B cell (primary cell): ENCODE data around the gene UBE2Q2. TPM values are rescaled to one million over a fixed set of nuclear protein-coding genes. Genes with fewer than 3 reads are reported as not detected.
"Not testable (repeated sequence)": the region's sequence is repeated elsewhere in the genome, so short reads cannot be mapped to it uniquely, and the experiment has no call there.

Experiments used
- ATAC-seq: fragments of 200-7000 bp; cut with Tn5 transposase; one replicate; pipeline ENCODE4 v1.10.0; 2021; ENCODE audit warnings: low read depth, mild to moderate bottlenecking, moderate number of reproducible peaks, moderate library complexity
- CTCF ChIA-PET: fragments of 350-600 bp; sonication (Branson Sonifier 250); formaldehyde crosslinking; loops from one replicate; lab custom pipeline; 2021; ENCODE audit warnings: antibody characterized with exemption, inconsistent platforms; lab: Charles Lee
- POLR2A ChIA-PET: fragments of 350-600 bp; sonication (Branson Sonifier 250); formaldehyde crosslinking; loops from one replicate; lab custom pipeline; 2021; ENCODE audit warnings: antibody characterized with exemption; lab: Charles Lee
- DNase-seq: peaks from one replicate; pipeline ENCODE4 v3.0.0; 2013
- H2AFZ ChIP-seq: 2 replicates; pipeline ENCODE4 v1.6.1; 2012; ENCODE audit warnings: mild to moderate bottlenecking, low read depth, low read length; ENCODE audit not compliant: insufficient read depth, poor library complexity, severe bottlenecking
- H3K27ac ChIP-seq, 2 donors: 1 replicate in 1 of 2; 2 replicates in 1 of 2; pipeline ENCODE4 v1.5.1; 2012 to 2013; ENCODE audit warnings: low read length in 2 of 2, mild to moderate bottlenecking in 2 of 2, moderate library complexity in 1 of 2
- H3K27me3 ChIP-seq, 4 experiments: fragments of 200-600 bp in 1 of 4; sonication (generic) in 1 of 4; replicated peaks in 1 of 4; 1 replicate in 2 of 4; 2 replicates in 2 of 4; pipeline versions ENCODE4 v1.6.1 to v1.7.0; 2013 to 2016; ENCODE audit warnings: low read length in 3 of 4, mild to moderate bottlenecking in 2 of 4, mixed read lengths in 1 of 4, moderate library complexity in 1 of 4; ENCODE audit not compliant: insufficient read depth in 4 of 4, control insufficient read depth in 3 of 4; ENCODE audit errors: control extremely low read depth in 1 of 4
- H3K36me3 ChIP-seq, 2 experiments: replicated peaks in 1 of 2; 1 replicate in 1 of 2; 2 replicates in 1 of 2; pipeline versions ENCODE4 v1.6.1 to v1.7.1; 2013; ENCODE audit warnings: low read length in 1 of 2; ENCODE audit not compliant: insufficient read depth in 2 of 2, control insufficient read depth in 1 of 2; ENCODE audit errors: control extremely low read depth in 1 of 2, extremely low read depth in 1 of 2
- H3K4me1 ChIP-seq, 2 donors: fragments of 200-600 bp in 1 of 2; sonication (generic) in 1 of 2; 1 replicate in 1 of 2; 2 replicates in 1 of 2; pipeline versions ENCODE4 v1.5.1 to v1.6.1; 2013 to 2017; ENCODE audit warnings: low read length in 2 of 2; ENCODE audit not compliant: control insufficient read depth in 2 of 2, insufficient read depth in 2 of 2
- H3K4me2 ChIP-seq: replicated peaks from 2 replicates; pipeline ENCODE3; 2012; ENCODE audit warnings: mild to moderate bottlenecking, low read depth, low read length; ENCODE audit not compliant: poor library complexity, severe bottlenecking
- H3K4me3 ChIP-seq, 5 experiments: fragments of 200-600 bp in 1 of 5; sonication (generic) in 1 of 5; 1 replicate in 3 of 5; 2 replicates in 2 of 5; pipeline versions ENCODE4 v1.5.1 to v1.7.0; 2011 to 2016; ENCODE audit warnings: low read length in 4 of 5, mild to moderate bottlenecking in 4 of 5, low read depth in 2 of 5, control low read depth in 1 of 5, moderate library complexity in 1 of 5; ENCODE audit not compliant: insufficient read depth in 1 of 5; ENCODE audit errors: control extremely low read depth in 1 of 5, extremely low read depth in 1 of 5
- H3K79me2 ChIP-seq: fragments of 200-600 bp; sonication (generic); one replicate; pipeline ENCODE4 v1.6.0; 2016; ENCODE audit warnings: low read length; ENCODE audit not compliant: control insufficient read depth, insufficient read depth
- H3K9ac ChIP-seq: fragments of 200-600 bp; sonication (generic); 2 replicates; pipeline ENCODE4 v1.6.1; 2017; ENCODE audit warnings: mild to moderate bottlenecking, low read length, moderate library complexity
- H3K9me3 ChIP-seq, 3 donors: one replicate each; pipeline versions ENCODE4 v1.6.1 to v1.7.1; 2013; ENCODE audit warnings: low read length in 2 of 3; ENCODE audit not compliant: control insufficient read depth in 2 of 3, insufficient read depth in 1 of 3; ENCODE audit errors: control extremely low read depth in 1 of 3
- H4K20me1 ChIP-seq: 2 replicates; pipeline ENCODE4 v1.6.0; 2012; ENCODE audit warnings: mild to moderate bottlenecking, low read length; ENCODE audit not compliant: insufficient read depth, control insufficient read depth, poor library complexity, severe bottlenecking
- H3K27ac Mint-ChIP-seq: one replicate; pipeline ENCODE4 v1.8.0; 2021; ENCODE audit warnings: mixed read lengths
- H3K27me3 Mint-ChIP-seq: one replicate; pipeline ENCODE4 v1.8.0; 2021; ENCODE audit warnings: mixed read lengths
- H3K4me1 Mint-ChIP-seq: one replicate; pipeline ENCODE4 v1.8.0; 2021; ENCODE audit warnings: mixed read lengths
- H3K4me3 Mint-ChIP-seq: one replicate; pipeline ENCODE4 v1.8.0; 2021; ENCODE audit warnings: mixed read lengths
- H3K9me3 Mint-ChIP-seq: one replicate; pipeline ENCODE4 v1.8.0; 2022; ENCODE audit warnings: mixed read lengths; ENCODE audit not compliant: insufficient read depth
- CTCF ChIP-seq: fragments of 200-600 bp; IDR thresholded peaks from one replicate; pipeline ENCODE4 v1.8.0; 2022; ENCODE audit warnings: antibody characterized with exemption, mild to moderate bottlenecking
- EZH2 ChIP-seq: IDR thresholded peaks from 2 replicates; pipeline ENCODE4 v1.6.1; 2012; ENCODE audit warnings: borderline replicate concordance, low read depth, mild to moderate bottlenecking, moderate library complexity, low read length; ENCODE audit not compliant: insufficient read depth, poor library complexity, severe bottlenecking
- WGBS: methylation state at CpG from one replicate; pipeline ENCODE4 v1.1.5; 2013; ENCODE audit warnings: missing lambda C conversion rate; ENCODE audit not compliant: insufficient coverage; 5-methylcytosine and 5-hydroxymethylcytosine counted together
- intact Hi-C: fragments of 100-400 bp; cut with micrococcal nuclease; formaldehyde crosslinking; loops from one replicate; pipeline ENCODE4 v1.10.0; 2022
- polyA plus RNA-seq: library from polyadenylated mRNA; depleted of rRNA; stranded (reverse); fragments of >200 nt; gene quantifications from 2 replicates; pipeline ENCODE4 v1.2.3, GENCODE V29; 2012
- total RNA-seq, 2 donors: library from RNA; stranded (reverse); fragments of 120-200 nt in 1 of 2; gene quantifications; 1 replicate in 1 of 2; 2 replicates in 1 of 2; pipeline versions ENCODE4 v1.2.3 to v1.2.4, GENCODE V29; 2013 to 2022

UBE2Q2 gene
- total and polyA plus RNA-seq, 2 donors (not counting 1 experiment from before 2014, with no cell fraction given): 11.4 to 33.6 TPM

GRCh38 chr15:75868019-75868418 lies 24.8 kb downstream of the UBE2Q2 start:
- POLR2A ChIA-PET: interaction anchor here (1.1 kb wide), 1 partner anchor 25 kb away, joined by 3 read pairs; the partner anchor contains the start of gene UBE2Q2
- Histone ChIP-seq H3K9ac (no peak overlapping the region), H3K4me1 (peaks cover 27 to 31% of the 10 kb centered on the region in 2 donors), H3K4me2 (peak overlapping the region; percentile 47), H3K9me3 (no peaks in the 10 kb centered on the region), H3K27ac (peak overlapping the region; percentile 73 to 74), H3K27me3 (no peaks in the 10 kb centered on the region), H3K79me2 (peaks cover 23% of the 10 kb centered on the region), H3K36me3 (peaks cover 0 to 3% of the 10 kb centered on the region in 2 experiments), H2AFZ (peak overlapping the region; percentile 63), H4K20me1 (no peaks in the 10 kb centered on the region), H3K4me3 (no peak overlapping the region)
- DNase-seq (peak; percentile 3), ATAC-seq (no peak)
- WGBS: 63% methylated on average over 1 of the region's 3 CpGs
- Mint-ChIP-seq H3K9me3 (no peaks in the 10 kb centered on the region), H3K4me3 (peak overlapping the region; percentile 71), H3K4me1 (peaks cover 38% of the 10 kb centered on the region), H3K27ac (peak overlapping the region; percentile 90), H3K27me3 (no peaks in the 10 kb centered on the region)
- intact Hi-C loops: loop anchor here (5.0 kb wide), 1 partner anchor 34 kb away; the partner anchor contains the start of gene FBXO22
- TF ChIP-seq EZH2 (no peak), CTCF (no peak)
- CTCF ChIA-PET: no interaction called here

- Histone ChIP-seq H3K36me3 (peaks cover 2 to 14% of the 10 kb centered on the region in 2 experiments), H3K4me1 (peaks cover 27 to 31% of the 10 kb centered on the region in 2 donors), H2AFZ (no peak overlapping the region), H3K4me2 (peak overlapping the region; percentile 29), H4K20me1 (no peaks in the 10 kb centered on the region), H3K9me3 (no peaks in the 10 kb centered on the region), H3K9ac (peak overlapping the region; percentile 20), H3K79me2 (peaks cover 19% of the 10 kb centered on the region), H3K27me3 (no peaks in the 10 kb centered on the region), H3K4me3 (no peak overlapping the region), H3K27ac (peak overlapping the region in 1 of 2 donors; percentile 38)
- no peak overlapping the region for H3K27ac Mint-ChIP-seq
- CTCF ChIA-PET: no interaction called here
- ATAC-seq (no peak), DNase-seq (no peak)
- POLR2A ChIA-PET: no interaction called here
- no peak for TF ChIP-seq CTCF
- TF ChIP-seq EZH2: no peak
- intact Hi-C loops: loop anchor here (5.0 kb wide), 1 partner anchor 33 kb away; the partner anchor contains the start of gene FBXO22
- no peaks in the 10 kb centered on the region for H3K27me3 Mint-ChIP-seq
- H3K9me3 Mint-ChIP-seq: no peaks in the 10 kb centered on the region
- no peak overlapping the region for H3K4me3 Mint-ChIP-seq
- peaks cover 38% of the 10 kb centered on the region for H3K4me1 Mint-ChIP-seq
These were observed 26.2 kb downstream of the UBE2Q2 start for GRCh38 chr15:75869446-75869845.

- intact Hi-C loops, H4K20me1 ChIP-seq, H3K4me2 ChIP-seq, CTCF ChIA-PET, H3K9me3 ChIP-seq, H3K27me3 Mint-ChIP-seq, H3K27ac Mint-ChIP-seq, H3K9ac ChIP-seq, H3K27ac ChIP-seq, ATAC-seq, H3K4me3 Mint-ChIP-seq, H2AFZ ChIP-seq, H3K9me3 Mint-ChIP-seq, H3K27me3 ChIP-seq, H3K4me3 ChIP-seq, POLR2A ChIA-PET, DNase-seq: not testable (repeated sequence)
- H3K4me1 Mint-ChIP-seq: peaks cover 34% of the 10 kb centered on the region
- Histone ChIP-seq H3K36me3 (peaks cover 4 to 25% of the 10 kb centered on the region in 2 experiments), H3K4me1 (peaks cover 26 to 29% of the 10 kb centered on the region in 2 donors), H3K79me2 (peaks cover 19% of the 10 kb centered on the region)
- 100% methylated on average over 1 of the region's 1 CpG for WGBS
These were observed 28.3 kb downstream of the UBE2Q2 start for GRCh38 chr15:75871589-75871988.
